ENCODE data around the gene LDB2.

DNA sequence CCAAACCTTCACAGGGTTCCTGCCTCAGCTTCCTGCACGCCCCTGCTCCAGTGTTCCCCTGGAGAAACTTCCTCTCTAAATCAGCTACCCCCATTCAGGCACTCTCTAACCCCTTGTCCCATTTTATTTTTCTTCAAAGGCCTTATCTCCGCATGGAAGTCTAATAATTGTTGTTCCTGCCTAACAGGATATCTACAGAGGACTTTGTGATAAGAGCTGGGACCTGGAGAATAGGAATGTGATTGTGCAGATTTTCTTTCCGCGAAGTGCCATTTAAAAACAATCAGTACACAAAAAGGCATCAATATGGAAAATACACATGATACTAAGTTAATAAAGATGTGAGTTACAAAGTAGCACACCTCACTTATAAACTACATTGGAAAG is 32.6 kb downstream of the LDB2 start:
- TF ChIP-seq, protein P1, sequence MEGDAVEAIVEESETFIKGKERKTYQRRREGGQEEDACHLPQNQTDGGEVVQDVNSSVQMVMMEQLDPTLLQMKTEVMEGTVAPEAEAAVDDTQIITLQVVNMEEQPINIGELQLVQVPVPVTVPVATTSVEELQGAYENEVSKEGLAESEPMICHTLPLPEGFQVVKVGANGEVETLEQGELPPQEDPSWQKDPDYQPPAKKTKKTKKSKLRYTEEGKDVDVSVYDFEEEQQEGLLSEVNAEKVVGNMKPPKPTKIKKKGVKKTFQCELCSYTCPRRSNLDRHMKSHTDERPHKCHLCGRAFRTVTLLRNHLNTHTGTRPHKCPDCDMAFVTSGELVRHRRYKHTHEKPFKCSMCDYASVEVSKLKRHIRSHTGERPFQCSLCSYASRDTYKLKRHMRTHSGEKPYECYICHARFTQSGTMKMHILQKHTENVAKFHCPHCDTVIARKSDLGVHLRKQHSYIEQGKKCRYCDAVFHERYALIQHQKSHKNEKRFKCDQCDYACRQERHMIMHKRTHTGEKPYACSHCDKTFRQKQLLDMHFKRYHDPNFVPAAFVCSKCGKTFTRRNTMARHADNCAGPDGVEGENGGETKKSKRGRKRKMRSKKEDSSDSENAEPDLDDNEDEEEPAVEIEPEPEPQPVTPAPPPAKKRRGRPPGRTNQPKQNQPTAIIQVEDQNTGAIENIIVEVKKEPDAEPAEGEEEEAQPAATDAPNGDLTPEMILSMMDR (IDR thresholded peaks at IDR 0.05; ENCODE audit: insufficient read depth, low read depth, low read length): no peak
- no peak for TF ChIP-seq EZH2 (IDR thresholded peaks at IDR 0.05; ENCODE audit: insufficient read depth, low read length)

Measured in astrocyte (in vitro differentiated cells and primary cell).